NCI-H1092 (cell line): Measurements from ENCODE around the gene KLRC2.
"Not testable (repeated sequence)": the region's sequence is repeated elsewhere in the genome, so short reads cannot be mapped to it uniquely, and the experiment has no call there.

Source experiments
- DNase-seq: peaks from one replicate; lab custom pipeline; 2025; lab: John Stamatoyannopoulos, UW

The KLRC2 gene

DNA sequence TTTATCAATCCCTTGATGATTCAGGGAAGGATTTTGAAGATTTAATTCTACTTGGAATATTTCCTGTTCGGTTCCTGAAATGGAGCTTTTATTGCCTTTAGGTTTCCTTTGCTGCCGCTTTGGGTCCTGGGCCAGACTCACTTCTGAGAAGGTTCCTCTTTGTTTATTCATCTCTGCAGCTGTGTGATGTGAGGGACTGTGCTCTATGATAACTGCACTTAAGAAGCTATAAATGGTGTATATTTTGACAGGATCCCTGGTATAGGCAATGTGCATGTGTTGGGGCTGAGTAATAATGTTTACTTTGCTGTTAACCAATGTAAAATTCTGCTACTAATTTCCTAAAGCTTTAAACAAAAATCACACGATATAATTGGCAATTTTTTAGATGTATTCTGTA, at the start of gene KLRC2:
Gene KLRC2, minus strand, starts transcription at position 195 of the 400 bp plus-strand sequence. Its CDS starts 24 bp downstream, at position 171.
- DNase-seq = not testable (repeated sequence)

DNA sequence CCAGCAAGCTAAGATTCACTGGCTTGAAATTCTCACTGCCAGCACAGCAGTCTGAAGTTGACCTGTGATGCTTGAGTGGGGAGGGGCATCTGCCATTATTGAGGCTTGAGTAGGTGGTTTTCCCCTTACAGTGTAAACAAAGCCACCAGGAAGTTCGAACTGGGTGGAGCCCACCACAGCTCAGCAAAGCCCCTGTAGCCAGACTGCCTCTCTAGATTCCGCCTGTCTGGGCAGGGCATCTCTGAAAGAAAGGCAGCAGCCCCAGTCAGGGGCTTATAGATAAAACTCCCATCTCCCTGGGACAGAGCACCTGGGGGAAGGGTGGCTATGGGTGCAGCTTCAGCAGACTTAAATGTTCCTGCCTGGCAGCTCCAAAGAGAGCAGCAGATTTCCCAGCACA, 46.1 kb upstream of the KLRC2 start:
- not testable (repeated sequence) for DNase-seq

DNA sequence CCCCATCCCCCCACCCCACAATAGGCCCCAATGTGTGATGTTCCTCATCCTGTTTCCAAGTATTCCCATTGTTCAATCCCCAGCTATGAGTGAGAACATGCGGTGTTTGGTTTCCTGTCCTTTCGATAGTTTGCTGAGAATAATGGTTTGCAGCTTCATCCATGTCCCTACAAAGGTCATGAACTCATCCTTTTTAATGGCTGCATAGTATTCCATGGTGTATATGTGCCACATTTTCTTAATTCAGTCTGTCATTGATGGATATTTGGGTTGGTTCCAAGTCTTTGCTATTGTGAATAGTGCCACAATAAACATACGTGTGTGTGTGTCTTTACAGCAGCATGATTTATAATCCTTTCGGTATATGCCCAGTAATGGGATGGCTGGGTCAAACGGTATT, 37.0 kb upstream of the KLRC2 start:
- DNase-seq = not testable (repeated sequence)

DNA sequence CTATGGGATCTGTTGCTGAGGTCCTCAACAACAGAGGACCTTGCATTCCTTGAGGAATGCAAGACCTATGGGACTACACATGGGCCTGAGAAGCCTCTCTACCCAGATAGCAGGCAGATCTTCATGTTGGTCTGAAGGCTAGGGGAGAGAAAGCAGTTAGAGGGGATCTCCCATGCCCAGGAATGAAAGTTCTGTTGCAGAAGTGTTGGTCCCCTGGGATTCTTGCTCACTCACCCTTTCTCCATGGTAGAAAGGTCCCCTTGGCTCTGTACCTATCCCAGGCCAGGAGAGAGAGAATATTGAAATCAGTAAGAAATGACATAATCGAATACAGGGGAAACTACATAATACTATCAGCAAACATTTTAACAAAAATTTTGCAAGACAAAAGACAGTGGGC, 33.9 kb upstream of the KLRC2 start:
- DNase-seq = no peak

DNA sequence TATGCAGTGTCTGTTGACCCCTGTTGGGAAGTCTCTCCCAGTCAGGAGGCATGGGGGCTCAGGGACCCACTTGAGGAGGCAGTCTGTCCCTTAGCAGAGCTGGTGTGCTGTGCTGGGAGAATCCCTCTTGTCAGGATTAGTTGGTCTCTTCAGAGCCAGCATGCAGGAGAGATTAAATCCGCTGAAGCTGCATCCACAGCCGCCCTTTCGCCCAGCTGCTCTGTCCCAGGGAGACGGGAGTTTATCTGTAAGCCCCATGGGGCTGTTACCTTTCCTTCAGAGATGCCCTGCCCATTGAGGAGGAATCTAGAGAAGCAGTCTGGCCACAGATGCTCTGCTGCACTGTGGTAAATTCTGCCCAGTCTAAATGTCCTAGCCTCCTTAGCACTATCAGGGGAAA, 30.5 kb upstream of the KLRC2 start:
- no peak for DNase-seq

DNA sequence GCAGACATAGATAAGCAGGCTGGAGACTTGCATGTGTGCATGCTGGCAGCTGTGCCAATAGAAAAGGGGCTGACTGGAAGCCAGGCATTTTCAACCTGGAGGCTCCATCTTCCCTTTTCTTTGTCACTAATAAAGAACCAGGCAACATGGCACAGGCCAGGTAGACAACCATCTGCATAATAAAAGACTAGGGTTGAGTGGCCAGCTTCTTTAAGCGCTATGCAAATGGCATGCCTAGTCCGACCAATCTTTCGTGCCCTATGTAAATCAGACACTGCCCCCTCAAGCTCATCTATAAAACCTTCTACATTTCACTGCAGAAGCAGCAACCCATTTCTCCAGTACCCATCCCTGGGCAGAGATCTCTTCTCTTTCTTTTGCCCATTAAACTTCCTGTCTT, 21.9 kb upstream of the KLRC2 start:
- DNase-seq = no peak

DNA sequence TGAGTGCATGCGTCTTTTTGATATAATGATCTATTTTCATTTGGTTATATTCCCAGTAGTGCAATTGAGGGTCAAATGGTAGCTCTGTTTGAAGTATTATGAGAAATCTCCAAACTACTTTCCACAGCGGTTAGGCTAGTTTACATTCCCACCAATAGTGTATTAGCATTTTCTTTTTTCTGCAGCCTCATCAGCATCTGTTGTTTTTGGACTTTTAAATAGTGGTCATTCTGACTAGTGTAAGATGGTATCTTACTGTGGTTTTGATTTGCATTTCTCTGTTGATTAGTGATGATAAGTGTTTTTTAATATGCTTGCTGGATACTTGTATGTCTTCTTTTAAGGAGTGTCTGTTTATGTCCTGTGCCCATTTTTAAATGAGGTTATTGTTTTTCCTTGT, 21.0 kb upstream of the KLRC2 start:
- DNase-seq = no peak

DNA sequence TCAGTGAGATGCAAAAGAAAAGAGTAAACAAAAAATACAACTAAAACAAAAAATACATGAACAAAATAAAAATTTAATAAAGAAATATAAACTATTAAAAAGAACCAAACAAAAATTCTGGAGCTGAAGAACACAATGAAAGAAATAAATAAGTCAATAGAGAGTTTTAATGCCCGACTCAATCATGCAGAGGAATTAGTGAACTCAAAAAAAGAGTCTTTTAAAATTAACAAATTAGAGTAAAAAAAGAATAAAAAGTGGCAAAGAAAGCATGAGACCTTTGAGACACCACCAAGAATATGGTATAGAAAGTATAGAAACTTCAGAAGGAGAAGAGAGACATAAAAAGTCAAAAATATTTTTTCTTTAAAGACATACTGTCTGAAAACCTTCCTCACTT, 20.0 kb upstream of the KLRC2 start:
- DNase-seq = no peak

DNA sequence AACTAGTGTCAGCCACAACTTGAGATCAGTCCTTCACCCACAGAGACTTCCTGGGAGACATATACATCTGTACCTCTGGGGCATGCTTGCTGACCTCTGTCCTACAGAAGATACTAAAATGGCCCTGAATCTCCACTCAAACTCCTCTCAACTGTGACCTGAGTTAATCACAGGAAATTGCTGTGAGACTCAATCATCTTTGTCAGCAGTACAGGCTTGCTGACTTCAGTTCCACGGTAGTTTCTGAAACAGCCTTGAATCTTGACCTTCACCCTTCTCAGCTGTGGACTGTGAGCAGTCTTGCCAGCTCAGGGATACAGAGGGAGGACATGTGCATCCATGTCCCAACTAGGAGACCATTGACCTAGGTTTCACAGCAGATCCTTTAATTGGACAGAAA, 18.7 kb upstream of the KLRC2 start:
- DNase-seq = no peak

DNA sequence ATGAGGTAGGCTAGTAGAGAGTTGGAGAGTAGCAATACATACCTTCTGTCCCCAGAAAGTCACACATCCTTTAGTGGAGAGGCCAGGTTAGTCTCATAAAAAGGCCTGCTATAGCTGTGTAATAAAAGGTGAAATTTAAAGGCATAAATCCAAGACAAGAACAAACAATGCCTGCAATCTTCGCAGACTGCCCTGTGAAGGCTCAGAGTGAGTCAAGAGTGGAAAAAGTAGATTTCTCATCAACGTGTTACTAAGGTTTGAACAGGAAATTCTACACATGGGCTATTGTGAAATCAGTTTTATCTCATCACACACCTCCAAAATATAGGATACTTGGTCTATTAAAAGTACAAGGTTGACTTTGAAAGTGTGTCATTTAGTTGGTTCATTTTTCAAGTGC, 17.3 kb upstream of the KLRC2 start, which contains the start of gene KLRC1:
Gene KLRC1, minus strand, starts transcription at position 222 of the 400 bp plus-strand sequence. CDS start 2,221 bp downstream, outside the sequence.
- no peak for DNase-seq

DNA sequence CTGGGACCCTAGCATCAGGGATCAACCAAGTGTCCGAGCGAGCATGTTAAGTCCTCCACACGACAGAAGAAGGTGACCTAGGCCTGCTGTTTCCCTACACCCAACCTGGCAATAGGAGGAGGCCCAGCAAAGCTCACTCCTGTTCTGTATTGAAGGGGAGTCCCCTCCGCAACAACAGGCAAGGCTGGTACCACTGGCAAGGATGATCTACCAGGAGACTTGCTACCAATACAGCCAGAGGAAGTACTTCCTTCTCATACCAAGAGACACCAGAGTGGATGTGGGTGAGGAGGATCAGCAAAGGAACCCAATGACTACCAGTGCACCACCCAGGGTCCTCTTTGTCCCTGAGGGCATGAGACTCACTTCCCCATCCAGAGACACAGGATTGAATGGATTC, 12.4 kb upstream of the KLRC2 start:
- DNase-seq = no peak

DNA sequence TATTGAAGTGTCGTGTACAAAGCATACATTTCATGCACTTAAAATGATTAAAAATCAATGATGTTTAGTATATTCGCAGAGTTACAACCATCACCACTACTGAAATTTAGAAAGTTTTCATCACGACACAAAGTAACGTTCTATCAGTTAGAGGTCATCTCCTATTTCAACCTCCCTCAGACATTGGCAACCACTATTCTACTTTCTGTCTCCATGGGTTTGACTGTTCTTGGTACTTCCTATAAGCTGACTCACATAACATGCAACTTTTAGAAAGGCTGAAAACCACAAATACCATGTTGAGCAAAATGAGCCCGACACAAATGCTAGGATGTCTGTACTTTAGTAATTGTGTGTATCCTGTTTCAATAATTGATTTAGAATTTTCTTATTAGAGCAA, 10.2 kb upstream of the KLRC2 start:
- DNase-seq = not testable (repeated sequence)

DNA sequence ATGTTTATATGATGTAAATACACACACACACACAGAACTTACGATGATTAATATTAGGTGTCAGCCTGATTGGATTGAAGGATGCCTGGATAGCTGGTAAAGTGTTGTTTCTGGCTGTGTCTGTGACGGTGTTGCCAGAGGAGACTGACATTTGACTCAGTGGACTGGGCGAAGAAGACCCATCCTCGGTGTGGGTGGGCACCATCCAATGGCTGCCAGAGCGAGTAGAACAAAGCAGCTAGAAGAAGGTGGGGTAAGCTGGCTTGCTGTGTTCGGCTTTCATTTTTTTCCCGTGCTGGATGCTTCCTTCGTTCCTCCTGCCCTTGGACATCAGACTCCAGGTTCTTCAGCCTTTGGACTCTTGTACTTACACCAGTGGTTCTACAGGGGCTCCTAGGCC, 5.3 kb upstream of the KLRC2 start:
- DNase-seq = not testable (repeated sequence)

DNA sequence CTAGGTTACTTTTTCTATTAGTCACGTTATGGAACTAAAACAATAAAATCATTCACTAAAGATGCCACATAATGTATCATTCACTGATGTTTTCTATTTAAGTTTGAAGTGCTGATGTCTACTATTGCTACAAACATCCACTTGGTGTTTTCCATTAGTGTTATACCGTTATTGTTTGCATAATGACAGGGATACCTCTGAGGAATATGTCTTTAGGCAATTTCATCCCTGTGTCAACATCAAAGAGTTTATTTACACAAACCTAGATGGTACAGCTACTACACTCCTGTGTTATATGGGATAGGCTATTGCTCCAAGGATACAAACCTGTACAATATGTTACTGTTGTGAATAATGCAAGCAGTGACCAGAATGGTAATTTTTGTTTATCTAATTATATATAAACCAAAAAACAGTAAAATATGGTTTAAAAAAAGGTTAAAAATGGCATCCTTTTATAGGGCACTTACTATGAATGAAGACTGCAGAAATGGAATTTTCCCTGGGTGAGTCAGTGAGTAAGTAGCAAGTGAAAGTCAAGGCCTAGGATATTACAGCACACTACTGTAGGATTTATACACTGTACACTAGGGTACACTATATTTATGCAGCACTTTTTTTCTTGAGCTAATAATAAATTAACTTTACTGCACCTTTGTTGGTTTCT, 3.9 kb upstream of the KLRC2 start:
- DNase-seq = not testable (repeated sequence)

DNA sequence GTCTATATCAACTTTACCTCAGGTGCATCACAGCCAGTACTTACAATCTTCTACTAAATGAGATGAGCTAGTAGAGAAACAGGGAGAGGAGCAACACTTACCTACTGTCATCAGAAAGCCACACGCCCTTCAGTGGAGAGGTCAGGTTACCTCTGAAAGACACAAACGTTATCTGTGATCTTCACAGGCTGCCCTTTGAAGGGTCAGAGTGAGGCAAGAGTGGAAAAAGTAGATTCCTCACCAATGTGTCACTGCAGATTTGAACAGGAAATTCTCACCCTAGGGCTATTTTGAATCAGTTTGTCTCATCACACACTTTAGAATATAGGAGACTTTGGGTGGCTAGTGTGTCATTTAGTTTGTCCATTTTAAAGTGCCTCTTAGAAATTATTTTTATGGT, 1.8 kb upstream of the KLRC2 start:
- DNase-seq = not testable (repeated sequence)

DNA sequence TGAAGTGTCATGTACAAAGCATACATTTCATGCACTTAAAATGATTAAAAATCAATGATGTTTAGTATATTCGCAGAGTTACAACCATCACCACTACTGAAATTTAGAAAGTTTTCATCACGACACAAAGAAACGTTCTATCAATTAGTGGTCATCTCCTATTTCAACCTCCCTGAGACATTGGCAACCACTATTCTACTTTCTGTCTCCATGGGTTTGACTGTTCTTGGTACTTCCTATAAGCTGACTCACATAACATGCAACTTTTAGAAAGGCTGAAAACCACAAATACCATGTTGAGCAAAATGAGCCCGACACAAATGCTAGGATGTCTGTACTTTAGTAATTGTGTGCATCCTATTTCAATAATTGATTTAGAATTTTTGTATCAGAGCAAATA, 5.2 kb downstream of the KLRC2 start:
- not testable (repeated sequence) for DNase-seq

DNA sequence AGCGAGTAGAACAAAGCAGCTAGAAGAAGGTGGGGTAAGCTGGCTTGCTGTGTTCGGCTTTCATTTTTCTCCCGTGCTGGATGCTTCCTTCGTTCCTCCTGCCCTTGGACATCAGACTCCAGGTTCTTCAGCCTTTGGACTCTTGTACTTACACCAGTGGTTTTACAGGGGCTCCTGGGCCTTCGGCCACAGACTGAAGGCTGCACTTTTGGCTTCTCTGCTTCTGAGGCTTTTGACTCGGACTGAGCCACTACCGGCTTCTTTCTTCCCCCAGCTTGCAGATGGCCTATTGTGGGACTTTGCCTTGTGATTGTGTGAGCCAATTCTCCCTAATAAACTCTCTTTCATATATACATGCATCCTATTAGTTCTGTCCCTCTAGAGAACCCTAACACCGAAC, 9.9 kb downstream of the KLRC2 start:
- not testable (repeated sequence) for DNase-seq

DNA sequence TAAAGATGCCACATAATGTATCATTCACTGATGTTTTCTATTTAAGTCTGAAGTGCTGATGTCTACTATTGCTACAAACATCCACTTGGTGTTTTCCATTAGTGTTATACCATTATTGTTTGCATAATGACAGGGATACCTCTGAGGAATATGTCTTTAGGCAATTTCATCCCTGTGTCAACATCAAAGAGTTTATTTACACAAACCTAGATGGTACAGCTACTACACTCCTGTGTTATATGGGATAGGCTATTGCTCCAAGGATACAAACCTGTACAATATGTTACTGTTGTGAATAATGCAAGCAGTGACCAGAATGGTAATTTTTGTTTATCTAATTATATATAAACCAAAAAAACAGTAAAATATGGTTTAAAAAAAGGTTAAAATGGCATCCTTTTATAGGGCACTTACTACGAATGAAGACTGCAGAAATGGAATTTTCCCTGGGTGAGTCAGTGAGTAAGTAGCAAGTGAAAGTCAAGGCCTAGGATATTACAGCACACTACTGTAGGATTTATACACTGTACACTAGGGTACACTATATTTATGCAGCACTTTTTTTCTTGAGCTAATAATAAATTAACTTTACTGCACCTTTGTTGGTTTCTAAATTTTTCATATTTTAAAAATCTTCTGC, 11.4 kb downstream of the KLRC2 start:
- DNase-seq = not testable (repeated sequence)

DNA sequence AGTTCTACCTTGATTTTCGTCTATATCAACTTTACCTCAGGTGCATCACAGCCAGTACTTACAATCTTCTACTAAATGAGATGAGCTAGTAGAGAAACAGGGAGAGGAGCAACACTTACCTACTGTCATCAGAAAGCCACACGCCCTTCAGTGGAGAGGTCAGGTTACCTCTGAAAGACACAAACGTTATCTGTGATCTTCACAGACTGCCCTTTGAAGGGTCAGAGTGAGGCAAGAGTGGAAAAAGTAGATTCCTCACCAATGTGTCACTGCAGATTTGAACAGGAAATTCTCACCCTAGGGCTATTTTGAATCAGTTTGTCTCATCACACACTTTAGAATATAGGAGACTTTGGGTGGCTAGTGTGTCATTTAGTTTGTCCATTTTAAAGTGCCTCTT, 13.7 kb downstream of the KLRC2 start:
- DNase-seq = not testable (repeated sequence)

DNA sequence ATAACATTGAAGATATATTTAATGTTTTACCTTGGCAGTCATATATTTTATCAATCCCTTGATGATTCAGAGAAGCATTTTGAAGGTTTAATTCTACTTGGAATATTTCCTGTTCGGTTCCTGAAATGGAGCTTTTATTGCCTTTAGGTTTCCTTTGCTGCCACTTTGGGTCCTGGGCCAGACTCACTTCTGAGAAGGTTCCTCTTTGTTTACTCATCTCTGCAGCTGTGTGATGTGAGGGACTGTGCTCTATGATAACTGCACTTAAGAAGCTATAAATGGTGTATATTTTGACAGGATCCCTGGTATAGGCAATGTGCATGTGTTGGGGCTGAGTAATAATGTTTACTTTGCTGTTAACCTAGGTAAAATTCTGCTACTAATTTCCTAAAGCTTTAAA, 15.5 kb downstream of the KLRC2 start, which contains the start of gene KLRC3:
Gene KLRC3, minus strand, starts transcription at position 262 of the 400 bp plus-strand sequence. Its CDS starts 45 bp downstream, at position 217.
- DNase-seq = not testable (repeated sequence)

DNA sequence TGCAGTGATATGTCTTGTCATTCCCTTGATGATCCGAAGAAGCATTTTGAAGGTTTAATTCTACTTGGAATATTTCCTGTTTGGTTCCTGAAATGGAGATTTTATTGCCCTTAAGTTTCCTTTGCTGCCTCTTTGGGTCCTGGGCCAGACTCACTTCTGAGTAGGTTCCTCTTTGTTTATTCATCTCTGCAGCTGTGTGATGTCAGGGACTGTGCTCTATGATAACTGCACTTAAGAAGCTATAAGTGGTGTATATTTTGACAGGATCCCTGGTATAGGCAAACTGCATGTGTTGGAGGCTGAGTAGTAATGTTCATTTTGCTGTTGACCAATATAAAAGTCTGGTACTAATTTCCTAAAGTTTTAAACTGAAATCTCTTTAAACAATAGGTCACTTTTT, 26.4 kb downstream of the KLRC2 start, which contains the start of gene KLRC4:
Gene KLRC4, minus strand, starts transcription at position 366 of the 400 bp plus-strand sequence. Its CDS starts 182 bp downstream, at position 184.
- no peak for DNase-seq

DNA sequence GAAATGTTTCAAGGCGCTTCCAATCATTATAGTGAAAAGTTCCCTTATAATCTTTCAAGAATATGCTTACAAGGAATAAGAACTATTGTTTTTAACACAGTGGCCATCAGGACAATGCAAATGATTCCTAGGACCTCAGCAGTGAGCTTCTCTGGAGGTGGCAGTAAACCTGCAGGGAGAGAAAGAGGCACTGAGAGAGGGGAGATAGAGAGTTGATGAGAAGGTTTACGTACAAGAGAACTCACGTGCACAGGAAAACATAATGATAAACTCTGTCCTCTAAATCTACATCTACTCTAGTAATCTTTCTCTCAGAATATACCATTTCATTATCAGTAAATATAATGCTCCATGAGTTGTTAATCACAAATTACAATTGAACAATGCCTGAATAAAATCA, 27.0 kb downstream of the KLRC2 start:
- DNase-seq = no peak

DNA sequence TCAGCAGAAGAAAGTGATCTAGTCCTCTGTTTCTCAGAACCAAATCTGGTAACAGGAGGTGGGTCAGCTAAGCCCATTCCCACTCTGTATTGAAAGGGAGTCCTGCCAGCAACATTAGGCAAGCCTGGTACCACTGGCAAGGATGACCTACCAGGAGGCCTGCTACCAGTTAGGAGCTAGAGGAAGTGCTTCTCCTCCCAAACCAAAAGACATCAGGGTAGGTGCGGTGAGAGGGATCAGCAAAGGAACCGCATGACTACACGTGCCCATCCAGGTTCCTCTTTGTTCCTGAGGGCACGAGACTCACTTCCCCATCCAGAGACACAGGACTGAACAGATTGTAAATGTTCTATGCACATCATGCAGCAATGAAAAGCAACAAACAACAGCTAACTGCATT, 29.1 kb downstream of the KLRC2 start:
- no peak for DNase-seq
